CD4-positive, alpha-beta T cell treated with Interleukin-21 for 1 hour (primary cell): ENCODE results near the gene C11orf58.
A peak's percentile ranks its signal among the peaks of the same experiment; 100 is the strongest.

Experiments
- DNase-seq: peaks from one replicate; pipeline ENCODE4 v3.0.0-alpha.2; 2020

C11orf58 gene

GRCh38 chr11:16786131-16786530 is 47.7 kb downstream of the C11orf58 start:
- no peak for DNase-seq

DNA sequence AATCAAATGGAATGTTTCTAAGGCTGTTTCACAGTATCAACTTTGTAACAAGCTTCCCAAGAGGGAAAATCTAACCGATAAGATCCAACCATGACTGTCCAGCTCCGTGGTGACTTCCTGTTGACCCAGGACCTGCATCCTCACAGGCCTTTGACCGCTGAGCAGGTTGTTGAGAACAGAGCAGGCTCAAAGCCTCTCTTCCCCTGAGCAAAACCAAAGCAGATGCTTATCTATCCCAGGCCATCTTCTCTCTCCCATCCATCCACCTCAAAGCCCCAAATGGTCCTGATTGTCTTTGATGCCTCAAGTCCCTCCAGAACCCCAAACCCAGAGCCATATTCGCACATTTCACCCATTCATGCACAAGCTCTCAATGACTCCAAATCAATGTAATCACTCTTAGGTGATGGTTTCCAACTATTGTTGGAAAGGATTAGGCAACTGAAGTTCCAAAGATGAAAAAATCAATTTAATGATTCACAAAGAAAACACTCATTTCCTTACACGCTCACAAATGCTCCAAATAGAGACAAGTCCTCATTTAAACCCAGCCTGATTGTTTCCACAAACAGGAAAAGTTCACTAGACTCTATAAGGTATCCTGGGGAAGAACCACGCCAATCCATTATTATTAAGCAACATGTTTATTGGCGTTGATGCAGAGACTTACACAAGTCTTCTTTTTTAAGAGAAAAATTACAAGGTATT is 48.7 kb downstream of the C11orf58 start:
- DNase-seq, result no peak

DNA sequence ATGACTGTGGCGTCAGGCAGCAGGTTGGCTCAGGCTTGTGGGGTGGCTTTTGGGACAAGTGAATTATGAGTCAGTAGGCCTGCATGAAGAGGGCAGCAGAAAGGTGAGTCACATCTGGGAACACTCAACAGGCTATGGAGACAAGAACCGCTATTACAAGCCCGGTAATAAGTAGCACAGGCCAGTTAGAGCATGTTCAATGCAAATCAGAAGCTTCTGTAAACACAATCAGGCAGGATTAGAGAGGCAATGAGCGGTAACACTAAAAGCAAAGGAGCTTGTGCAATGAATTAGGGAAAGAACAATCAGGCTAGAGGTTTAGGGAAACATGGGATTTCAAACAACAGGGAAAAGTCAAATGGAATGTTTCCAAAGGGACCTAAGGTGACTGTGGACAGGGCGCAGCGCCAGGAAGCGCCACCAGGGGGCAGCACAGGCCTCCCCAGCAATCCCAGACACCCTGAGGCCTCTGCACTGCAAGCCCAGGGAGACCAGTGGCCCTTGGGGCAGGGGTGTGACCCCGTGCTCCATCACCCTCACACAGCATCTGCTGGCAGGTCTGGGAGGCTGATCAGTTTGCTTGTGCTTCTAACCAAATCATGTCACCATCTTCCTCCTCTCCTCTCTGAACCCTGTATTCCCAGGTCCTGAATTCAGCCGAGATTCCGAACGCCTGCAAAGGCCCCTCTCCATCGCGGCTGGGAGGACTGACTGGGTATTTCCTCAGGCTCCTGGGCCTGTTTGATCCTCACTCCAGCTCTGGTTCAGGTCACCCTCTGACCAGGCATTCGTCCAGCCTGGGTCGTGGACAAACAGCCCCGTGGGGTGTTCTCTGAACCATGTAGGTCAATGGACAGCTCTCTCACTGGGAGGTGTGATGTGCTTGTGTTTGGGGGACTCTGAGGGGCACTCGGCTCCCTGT is 50.0 kb downstream of the C11orf58 start:
- peak; percentile 53 for DNase-seq

GRCh38 chr11:16789063-16789420 is 50.6 kb downstream of the C11orf58 start:
- DNase-seq, result no peak

GRCh38 chr11:16789560-16790485 is 51.4 kb downstream of the C11orf58 start:
- no peak for DNase-seq

DNA sequence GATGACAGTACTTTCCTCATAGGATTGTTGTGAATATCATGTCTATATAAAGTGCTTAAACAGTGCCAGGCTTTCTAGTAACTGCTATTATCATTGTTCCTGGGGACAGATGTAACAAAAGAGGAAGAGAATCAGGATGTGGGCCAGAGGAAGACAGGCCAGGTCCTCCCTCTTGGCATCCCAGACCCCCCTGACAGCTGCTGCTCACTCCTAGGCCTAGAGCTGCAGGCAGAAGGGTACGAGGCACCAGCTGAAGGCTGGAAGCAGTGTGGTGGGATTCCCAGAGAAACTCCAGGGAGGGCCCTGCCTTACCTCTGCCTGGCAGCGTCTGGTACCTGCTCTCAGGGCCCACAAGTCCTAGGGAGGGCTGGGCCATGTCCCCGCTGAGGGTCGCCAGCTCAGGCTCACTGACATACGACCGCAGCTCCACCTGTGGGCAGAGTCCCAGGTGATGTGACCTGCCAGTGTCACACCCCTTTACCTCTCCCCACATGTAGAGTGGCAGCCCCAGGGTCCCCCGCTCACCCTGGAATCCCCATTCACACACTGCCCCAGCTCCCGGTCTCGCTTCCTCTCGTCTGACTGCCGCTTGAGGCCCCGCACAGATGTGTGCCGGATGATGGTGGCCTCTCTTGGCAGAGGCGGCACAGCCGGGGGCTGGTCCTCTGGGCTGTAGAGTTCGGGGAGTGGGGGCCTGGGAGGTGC is 52.2 kb downstream of the C11orf58 start:
- DNase-seq, result no peak

DNA sequence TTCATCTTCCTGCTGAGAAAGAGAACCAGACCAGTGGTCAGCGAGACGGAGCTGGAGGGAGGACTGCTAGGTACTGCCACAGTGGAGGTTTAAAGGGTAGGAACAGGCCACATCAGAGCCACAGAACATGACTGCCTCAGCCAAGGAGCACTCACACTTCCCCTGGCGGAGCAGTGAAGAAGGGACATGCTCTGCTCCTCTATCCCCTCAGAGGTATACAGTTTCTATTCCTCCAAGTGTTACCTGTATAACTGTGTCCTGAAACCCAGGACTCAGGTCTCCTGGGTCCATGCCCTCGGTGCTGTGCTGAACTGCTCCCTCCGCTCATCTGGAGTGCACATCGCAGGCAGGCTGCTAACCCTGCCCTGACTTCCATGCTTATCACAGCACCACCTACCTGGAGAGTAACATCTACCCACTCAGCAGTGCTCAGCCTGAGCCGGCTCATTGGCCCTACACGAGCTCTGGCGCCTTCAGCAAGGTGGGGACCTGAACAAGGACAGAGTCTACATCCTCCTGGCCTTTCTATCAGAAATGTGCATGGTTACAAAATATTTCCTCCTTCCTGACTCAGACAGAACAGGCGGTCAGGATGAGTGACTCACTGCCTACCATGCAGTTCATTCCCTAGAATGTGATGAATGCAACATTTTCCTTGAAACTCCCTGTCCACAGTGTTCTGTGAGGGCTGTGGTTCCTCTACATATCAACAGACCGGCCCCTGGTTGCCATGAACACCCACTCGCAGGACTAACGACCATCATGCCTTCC is 52.9 kb downstream of the C11orf58 start:
- DNase-seq, result no peak

- DNase-seq, result no peak
Observed at GRCh38 chr11:16792426-16792825, 54.0 kb downstream of the C11orf58 start.

DNA sequence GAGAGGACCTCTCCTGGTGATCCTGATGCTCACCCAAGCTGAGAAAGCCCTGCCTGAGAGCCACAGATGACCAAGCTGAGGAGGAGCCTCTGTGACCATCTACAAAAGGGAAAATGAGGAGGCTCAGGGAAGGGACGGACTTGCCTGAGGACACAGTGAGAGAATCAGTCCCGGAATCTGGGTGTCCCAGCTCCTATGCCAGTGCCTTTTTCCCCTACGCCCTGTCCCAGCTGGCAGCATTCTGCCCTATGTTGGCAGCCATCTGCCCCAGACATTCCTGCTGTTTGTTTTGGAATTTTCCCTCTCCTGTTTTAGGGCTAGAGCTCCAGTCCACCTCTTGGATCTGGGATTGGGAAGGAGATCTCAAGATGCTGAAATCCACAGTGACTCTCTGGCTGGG is 54.6 kb downstream of the C11orf58 start:
- DNase-seq, result no peak

GRCh38 chr11:16793511-16793910 is 55.1 kb downstream of the C11orf58 start:
- no peak for DNase-seq

- no peak for DNase-seq
Observed at GRCh38 chr11:16794047-16794818, 55.8 kb downstream of the C11orf58 start.

DNA sequence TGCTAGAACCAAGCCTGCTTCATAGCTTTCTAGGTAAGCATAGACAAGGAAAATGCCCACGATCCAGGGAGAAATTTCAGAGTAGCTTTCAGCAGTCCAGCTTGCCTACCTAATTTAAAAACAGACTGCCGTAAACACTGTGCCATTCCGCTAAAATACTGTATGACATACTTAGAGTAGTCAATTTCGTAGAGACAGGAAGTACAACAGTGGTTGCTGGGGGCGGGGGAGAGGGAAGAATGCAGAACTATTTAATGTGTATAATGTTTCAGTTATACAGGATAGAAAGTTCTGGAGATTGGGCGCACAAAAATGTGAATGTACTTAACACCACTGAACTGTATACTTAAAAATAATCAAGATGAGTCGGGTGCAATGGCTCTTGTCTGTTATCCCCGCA is 56.7 kb downstream of the C11orf58 start:
- DNase-seq, result peak; percentile 9

DNA sequence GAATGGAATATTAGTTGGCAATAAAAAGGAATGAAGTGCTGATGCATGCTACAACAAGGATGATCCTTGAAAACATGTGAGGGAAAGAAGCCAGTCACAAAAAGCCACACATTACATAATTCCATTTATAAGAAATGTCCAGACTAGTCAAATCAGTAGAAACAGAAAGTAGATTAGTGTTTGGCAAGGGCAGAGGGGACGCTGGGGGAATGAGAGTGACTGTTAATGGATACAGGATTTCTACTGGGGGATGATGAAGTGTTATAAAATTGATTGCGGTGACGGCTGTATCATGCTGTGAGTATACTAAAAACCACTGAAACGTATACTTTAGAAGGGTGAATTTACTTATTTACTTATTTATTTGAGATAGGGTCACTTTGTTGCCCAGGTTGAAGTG is 57.9 kb downstream of the C11orf58 start:
- DNase-seq, result no peak

GRCh38 chr11:16797776-16798175 is 59.3 kb downstream of the C11orf58 start:
- no peak for DNase-seq

DNA sequence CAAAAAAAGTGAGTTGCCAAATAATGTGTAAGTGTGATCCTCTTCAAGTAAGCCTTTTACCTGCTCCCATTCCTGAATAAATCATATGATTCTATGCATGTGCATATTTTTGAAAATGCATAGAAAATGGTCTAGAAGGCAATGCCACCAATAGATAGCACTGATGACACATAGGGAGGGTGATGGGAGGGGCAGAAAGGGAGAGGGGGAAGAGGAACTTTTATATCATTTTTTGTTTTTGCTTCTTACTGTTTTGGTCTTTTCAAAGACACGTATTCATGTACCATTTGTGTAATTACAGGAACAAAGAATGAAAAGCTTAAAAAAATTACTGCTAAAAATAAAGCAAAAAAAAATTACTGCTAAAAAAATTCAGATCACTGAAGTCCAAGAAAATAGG is 60.8 kb downstream of the C11orf58 start:
- no peak for DNase-seq

DNA sequence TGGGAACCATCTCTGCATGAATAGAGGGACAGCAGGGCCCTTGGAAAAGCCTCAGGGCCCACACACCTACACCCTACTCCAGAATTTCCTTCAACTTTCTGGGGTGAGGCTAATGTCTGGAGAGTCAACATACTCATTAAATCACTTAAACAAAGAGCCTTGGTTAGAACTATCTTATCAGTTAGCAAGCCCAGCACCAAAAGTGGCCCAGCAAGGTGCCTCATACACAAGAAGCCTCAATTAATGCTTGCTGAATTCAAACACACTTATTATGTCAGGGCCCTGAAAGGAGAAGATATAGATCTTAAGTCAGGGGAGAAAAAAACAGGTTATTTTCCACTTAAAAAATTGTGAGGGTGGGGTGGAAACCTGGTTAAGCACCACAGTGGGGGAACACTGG is 61.4 kb downstream of the C11orf58 start:
- no peak for DNase-seq

- no peak for DNase-seq
Observed at GRCh38 chr11:16800382-16800781, 61.9 kb downstream of the C11orf58 start.

DNA sequence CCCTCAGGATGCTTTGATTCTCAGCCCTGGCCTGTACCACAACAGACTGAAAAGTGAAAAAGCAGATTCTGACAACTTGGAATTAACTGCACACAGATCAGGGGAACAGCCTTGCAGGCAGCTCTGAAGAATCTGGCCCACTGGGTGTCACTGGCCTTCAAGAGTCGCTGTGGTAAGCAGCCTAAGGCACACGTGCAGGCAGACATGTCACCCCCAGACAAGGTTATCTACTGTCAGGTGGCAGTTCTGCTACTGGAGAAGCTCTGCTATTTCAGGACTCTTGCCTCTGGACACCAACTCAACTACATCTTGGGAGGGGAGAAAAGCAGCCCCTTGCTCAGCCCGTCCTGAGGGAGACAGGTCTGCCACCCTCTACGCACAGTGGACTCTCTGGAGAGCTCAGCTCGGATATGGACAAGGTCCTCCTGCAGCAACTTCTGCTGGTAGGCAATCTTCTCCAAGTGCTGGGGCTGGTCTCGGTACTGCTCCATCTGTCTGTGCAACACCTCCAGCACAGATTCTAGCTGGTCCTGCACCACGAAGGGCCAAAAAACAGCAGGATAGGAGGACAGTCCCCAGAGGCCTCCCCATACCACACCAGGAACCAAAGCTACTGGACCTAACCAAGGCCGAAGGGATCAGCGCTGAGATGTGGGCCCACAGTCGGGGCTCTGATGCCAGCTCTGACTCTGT is 63.0 kb downstream of the C11orf58 start:
- DNase-seq, result no peak

DNA sequence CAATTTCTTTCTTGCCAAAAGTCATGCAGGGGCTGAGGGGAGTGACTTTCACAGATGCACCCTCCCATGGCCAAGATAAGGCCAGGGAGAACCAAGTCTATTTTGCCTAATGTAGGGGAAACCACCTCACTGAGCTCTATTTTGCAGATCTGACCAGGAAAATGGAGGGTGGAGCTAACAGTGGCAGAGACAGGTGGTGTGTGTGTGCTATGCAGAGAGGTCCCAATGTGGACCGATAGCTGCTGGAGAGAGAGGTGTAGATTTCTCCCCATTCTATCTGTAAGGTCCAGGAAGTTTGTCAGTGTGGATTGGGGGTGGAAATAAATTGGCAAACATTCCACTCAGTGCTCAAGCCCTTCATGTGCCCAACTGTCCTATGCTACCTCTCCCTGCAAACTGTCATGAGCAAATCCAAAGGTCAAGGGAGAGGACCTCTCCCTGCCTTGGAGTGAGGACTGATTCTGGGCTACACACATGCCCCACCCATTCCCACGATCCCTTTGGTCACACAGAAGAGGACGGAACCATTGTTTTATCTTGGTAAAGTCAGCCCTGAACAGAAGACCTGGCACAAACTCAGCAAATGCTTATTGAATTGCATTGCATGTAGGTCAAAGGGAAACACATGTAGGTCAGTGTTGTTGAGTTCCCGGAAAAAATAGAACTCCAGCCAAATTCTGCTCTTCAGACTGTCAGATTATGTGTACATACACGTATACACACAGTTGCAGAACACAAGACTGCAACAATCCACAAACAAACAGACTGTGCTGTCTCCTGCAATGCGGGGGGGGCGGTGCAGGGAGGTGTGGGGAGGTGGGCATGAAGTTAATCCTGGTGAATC is 65.9 kb downstream of the C11orf58 start:
- no peak for DNase-seq
